Endometrial microvascular endothelial cells (primary cell): ENCODE data around the gene SNAP25. TPM values are rescaled to one million over a fixed set of nuclear protein-coding genes. Genes with fewer than 3 reads are reported as not detected.

Source experiments
- in situ Hi-C: cut with HindIII; loops from 2 replicates; pipeline ENCODE4 v1.10.0; 2017; ENCODE audit warnings: low sequenced_read_pairs, low pct_unique_long_range_greater_than_20kb; ENCODE audit errors: inconsistent ontology term
- total RNA-seq: library from RNA; depleted of rRNA; stranded (reverse); fragments of >200 nt; gene quantifications from one replicate; pipeline ENCODE4 v1.2.3, GENCODE V29; 2015; ENCODE audit errors: inconsistent ontology term

SNAP25 gene
- total RNA-seq, 1 donor from 2014 or later = 0.09 TPM

DNA sequence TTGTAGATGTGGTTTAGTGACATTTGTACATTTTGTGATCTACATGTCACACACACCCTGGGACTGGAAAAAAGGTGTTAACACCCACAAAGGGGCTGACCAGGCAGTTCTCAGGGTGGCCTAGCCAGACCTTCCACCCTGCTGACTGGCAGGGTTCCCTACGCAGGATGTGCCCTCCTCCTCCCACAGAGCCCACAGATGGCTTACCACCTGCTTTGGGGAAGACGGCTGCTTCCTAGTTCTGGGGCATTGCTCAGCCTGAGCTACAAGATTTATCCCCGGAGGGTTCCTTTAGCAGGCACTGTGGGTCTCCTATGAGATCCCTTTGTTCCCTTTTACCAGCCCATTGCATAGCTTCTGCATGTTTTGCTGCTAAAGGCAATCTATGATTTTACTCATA lies 35.1 kb downstream of the SNAP25 start:
- in situ Hi-C loops = no loop called here

DNA sequence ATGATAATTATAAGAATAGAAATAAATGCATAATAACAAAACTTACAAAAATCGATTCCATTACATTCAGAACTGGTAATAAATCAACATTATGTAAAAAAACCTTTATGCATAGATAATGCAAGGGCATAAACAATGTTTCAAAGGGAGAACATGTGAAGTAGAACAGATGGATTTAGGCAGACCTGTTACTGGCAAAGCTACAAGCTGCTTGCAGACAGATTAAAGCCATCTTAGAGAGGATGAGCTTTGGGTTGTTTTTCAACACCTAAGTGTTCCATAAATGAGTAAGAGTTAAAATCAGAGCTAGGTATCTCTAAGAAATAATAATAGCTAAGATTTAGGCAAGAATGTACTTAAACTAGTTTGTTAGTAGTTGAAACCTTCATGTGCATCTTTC lies 37.2 kb downstream of the SNAP25 start:
- in situ Hi-C loops = no loop called here

DNA sequence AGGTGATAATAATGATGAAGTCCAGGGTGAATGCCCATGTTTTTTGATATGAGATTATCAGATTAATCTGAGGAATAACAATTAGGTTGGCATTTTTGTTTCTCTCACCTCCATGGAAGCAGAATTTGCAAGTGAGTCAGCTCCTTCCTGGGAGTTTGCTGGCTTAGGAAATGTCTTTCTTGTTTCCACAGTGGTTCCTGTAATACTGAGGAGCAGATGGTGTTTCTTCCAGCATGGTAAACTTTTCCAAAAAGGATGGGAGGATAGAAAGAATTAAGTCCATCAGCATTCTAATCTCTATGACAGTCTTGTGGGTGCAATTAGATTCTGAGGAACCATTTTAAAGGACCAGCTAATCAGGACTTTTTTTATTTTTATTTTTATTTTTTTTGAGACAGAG lies 40.5 kb downstream of the SNAP25 start:
- in situ Hi-C loops = no loop called here

DNA sequence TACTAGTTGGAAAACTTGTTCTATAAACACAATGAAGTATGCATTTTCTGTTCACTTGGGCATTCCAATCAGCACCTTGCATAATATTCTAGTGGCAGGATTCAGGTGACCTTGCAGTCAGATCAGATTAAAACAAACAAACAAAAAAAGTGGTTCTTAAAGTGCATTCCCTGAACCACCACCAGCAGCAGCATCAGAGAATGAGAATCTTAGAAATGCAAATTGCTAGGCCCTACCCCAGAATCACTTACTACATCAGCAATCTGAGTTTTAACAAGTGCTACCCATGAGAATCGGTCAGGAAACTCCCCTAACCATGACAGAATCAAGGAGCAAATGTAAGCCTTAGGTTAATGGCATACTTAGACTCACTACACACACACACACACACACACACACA lies 41.7 kb downstream of the SNAP25 start:
- in situ Hi-C loops = no loop called here

DNA sequence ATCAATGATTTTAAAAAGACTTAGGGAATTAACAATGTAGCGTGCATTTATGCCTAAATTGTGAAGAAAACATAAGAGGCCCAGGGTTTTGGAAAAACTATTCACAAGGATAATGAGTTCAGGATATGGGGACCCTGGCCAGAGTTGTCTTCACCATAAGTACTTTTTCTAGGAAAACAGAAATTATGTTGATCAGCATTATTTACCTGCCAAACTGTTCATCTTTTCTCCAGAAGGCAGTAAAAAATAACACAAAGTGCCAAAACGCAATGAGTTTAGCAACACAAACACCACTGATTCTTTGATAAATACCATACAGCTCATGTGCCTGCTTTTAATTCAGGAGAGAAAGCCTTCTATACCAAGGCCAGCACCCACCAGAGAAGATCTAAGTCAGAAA lies 43.1 kb downstream of the SNAP25 start:
- in situ Hi-C loops = no loop called here

DNA sequence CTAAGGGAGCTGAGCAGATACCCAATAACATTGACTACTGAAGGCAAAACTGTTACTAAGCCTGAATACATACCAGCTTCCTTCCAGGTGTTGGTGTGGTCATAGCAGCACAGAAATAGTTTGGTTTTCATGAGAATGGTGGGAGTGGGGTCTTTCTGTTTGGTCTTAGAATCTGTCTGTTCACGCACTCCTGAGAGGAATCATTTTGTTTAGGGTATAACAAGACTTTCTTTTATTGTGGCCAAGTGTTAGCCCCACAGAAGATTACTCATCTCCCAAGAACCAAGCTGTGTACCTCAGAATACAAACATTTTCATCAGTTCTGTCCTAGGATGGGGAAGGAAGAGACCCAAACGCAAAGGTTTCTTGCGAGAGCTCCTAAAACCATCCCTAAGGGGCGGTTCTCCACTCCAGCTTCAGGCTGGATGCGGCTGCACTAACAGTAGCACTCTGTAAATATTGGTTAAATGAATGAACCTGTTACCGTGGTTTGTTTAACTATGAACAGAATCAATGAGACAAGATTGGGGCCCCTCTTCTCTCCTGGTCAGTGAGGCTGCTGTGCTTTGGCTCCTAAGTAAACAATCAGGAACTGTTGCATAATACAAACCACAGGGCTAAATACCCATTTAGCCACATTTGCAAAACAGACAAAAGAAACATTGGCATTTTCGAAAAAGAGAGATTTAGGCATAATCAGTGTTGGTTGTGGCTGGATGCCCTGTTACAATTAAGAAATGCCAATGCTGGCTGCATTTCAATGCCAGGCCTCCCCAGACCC lies 44.9 kb downstream of the SNAP25 start:
- in situ Hi-C loops = no loop called here

DNA sequence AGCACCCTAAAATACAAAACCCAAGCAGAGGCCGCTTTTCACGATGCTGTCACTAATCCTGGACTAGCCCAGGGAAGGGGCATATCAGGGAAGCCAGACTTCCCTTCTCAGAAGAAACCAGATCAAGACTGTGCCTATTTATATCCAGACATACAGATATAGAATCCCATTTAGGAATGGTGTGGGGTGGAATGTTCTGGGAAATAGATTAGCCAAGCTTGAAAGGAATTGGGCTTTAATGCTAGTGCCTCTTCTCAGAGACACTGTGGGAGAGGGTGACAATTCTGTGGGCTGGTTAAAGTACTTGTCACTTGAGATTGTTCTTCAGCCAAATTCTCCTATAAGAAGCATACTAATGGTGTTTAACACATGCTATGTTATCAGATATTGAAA lies 45.5 kb downstream of the SNAP25 start:
- in situ Hi-C loops = no loop called here

DNA sequence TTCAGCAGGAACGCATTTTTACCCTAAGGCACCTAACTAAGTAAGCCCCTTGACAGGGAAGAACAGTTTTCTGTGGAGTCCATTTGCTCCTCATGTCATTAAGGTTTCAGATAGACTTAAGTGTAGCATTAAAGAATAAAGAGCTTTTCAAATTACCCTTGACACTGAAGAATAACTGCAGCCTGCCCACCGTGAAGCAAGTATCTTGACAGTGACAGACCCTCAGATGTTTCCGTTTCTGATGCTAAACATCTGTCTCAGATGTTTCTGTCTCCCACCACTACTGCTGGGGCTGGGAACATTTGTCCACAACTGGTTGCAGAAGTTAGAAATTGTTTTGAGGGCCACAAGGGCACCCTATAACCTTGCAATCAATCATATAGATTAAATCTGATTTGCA lies 50.0 kb downstream of the SNAP25 start:
- in situ Hi-C loops = no loop called here

DNA sequence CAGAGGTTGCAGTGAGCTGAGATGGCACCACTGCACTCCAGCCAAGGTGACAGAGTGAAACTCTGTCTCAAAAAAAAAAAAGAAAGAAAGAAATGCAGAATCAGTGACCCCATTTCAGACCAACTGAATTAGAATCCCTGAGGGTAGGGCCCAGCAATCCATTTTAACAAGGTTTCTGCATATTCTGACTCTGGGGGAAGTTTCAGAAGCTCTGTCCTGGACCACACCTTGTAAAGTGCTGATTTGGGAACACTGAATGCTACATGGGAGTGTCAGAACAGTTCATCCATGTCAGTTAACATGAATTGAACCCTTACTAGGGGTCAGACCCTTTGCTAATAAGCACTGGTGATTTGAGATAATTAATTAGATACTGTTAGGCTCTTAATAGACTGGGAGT lies 52.0 kb downstream of the SNAP25 start:
- in situ Hi-C loops = no loop called here

DNA sequence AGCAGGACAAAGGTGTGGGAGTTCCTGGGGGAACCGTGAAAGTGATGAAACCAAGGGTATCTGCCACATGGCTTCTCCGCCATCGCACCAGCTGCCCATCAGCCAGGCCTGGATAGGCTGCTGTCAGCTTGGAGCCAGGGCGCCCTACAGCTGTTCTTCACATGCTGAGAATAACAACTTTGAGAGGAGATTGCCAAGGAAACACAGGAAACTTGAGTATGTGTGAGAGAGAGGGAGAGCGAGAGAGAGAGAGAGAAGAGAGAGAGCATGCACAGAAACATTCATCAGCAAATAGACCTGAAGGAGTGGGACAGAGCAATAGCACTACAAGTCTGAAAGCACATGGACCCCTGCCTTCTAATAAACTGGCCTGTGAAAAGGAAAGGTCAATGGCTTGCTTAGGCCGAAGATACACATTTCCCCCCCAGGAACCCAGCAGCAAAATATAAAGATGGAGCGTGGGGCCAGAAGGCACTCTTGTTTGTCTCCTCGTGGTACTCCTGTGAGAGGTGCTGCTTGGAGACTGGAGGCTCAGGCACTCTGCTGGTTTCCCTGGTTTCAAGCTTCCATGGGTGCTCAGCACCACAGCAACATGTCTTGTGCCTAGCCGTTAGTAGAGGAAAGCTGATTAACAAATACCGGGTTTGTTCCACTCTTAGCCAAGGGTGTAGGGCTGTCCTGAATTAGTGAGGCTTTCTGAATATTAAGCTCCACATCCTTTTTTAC lies 53.0 kb downstream of the SNAP25 start:
- in situ Hi-C loops = no loop called here

DNA sequence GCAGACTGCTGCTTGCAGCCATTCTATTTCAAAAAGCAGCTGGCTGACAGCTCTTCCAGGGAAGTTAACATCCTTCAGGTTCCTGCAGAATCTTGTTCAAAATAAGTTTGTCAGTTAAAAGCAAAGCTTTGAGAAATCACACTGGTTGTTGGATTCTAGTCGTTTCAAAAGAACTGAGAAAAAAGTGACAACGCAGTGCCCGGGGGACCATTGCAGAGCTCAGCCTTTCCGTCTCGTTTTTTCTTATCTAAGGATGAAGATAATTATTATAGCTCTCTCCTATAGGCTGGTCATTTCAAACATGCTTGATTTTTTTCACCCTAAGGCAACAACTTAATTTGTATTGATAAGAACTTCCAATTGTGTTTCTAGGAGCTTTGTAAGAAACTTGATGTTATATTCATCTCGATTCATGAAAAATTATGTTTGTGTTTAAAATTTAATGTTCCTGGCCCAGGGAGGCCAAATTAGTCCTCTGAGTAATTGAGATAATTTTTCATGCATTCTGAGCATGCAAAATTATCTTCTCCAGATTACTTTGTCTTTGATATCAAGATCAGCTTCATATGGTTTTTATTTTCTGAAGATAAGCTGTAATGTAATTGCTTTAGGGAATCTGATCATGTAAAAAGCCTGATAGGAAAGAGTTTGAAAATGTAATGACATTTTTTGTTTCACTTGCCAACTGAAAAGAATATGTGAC lies 58.4 kb downstream of the SNAP25 start:
- in situ Hi-C loops = no loop called here

DNA sequence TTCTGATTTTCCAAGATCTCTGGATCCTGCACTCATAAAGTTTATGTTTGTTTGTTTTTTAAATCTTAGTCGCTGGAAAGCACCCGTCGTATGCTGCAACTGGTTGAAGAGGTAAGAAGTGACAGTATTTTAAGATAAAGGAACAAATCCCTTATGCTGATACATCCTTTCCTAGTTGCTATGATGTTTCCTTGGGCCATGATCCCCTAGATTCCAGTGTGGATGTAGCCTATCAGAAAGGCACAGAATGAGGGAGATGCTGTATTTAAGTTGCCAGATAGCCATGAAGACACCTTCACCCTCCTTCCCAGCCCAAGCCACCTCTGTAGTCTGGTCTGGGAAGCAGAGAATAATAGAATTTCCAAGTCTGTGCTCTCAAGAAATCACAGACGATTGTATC lies 59.0 kb downstream of the SNAP25 start:
- in situ Hi-C loops = no loop called here

DNA sequence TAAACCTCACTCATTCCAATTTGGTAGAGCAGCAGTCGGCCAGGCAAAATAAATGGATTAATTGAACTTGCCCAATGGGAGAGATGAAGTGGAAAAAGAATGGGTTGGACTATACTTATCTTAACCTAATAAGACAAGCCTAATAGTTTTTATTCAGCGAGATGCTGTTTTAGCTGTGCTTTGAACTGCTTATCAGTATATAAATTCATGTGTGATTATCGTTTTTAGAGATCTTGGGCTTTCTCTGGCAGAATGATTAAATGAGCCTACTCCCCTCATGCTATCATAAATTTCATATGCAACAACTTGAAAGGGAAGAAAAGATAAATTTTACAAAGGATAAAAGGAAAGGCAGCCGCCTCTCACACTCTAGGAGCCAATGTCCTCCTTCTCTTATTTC lies 59.8 kb downstream of the SNAP25 start:
- in situ Hi-C loops = no loop called here

DNA sequence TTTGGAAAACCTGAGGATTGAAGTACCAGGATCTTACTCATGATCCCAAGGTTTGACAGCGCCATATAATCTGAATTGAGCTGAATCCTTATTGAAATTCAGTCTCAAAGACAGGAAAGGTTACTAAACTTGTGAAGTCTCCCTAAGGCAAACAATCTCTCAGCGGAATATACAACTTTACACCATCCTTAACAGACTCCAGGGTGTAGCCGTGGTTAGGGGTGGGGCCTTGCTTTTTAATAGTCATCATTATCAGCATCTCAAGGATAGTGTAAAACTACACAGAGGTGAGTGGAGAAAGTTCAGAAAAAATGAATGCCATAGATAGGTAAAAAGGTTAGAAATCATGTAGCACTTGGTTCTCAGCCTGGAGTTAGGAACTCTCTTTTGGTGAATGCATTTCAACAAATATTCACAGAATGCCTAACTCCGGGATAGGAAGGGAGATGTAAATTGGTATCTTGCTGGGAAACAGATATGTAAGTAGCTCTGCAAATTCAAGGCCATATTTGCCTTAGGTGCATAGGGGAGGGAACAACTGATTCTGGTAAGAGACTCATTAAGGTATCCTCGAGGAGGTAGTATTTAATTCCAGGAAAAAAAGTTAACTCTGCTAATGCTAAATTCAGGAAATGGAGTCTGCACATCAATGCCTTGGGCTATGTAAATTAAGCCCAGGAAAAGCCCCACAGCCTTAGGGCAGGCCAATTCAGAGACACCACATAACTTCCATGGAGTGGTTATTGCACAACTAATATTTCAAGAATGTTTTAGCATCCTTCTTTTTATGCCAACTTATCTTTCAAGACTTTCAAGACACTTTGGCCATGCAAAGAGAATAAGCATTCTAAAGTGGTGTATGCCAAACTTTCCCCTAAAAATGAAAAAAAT lies 61.6 kb downstream of the SNAP25 start:
- in situ Hi-C loops = no loop called here

DNA sequence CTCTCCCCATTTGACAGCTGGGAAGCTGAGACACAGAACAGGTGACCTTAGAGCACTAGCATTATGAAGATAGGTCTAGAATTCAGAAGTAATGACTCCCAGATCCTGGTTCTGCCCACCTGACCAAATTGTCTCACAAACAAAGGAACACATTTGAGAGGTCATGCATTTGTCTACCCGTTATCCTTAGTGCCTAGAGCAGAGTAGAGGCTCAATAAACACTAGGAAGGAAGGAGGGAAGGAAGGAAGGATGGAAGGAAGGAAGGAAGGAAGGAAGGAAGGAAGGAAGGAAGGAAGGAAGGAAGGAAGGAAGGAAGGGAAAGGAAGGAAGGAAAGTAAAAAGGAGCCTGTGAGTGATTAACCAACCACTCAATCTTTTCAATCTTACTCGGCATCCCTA lies 63.3 kb downstream of the SNAP25 start:
- in situ Hi-C loops = no loop called here

DNA sequence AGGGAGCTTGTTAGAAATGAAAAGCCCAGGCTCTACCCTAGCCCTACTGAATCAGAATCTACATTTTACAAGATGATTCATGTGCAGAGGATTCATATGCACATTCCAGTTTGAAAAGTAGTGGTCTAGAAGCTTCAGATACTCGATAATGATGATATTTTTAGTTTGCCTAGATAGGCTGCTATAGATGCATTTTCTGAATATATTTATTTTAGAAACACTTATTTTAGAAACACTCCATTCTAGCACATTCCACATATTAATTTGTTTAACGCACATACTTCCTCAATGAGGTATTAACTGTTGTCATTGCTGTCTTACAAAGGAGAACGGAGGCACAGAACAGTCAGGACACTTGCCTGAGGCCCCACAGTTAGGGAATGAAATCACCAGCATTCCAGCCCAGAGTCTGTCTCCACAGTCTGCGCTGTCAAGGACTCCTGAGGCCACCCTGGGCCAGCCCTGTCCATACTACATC lies 64.4 kb downstream of the SNAP25 start:
- in situ Hi-C loops = no loop called here

DNA sequence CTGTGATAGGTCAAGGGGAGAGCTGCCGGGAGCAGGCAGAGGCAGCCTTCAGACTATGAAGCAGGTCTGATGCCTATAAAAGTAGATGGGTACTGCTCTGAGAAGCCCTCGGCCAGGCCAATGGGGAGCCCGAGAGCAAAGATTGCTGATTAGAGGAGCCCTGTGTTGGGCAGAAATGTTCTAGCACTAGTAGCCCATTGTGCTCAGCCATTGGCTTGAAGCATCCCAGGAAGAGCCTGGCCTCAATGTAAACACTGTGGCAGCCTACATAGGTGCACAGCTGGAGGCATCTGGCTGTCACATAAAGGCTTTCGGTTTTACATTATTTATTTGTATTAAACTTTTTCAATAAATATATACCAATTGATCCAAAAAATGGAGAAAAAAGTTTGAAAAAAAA lies 67.7 kb downstream of the SNAP25 start:
- in situ Hi-C loops = no loop called here

DNA sequence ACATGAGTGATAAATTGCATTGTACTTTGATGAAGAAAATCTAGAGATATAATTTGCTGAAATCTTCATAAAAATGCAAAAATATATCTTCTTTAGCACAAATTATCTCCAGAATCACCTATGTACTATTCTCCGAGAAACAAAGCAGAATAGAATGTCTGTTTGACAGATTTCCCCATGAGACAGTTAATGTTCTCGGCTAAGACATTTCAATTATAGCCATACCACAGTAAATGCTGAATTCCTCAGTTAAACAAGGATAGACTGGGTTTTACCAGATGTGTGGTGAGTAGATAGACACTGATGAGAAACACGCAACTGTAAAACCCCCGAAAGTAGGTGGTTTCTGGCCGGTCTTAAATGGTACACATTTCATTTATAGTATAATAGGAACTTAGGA lies 69.8 kb downstream of the SNAP25 start:
- in situ Hi-C loops = no loop called here
